Measurements from ENCODE around the gene RPL37. TPM values are rescaled to one million over a fixed set of nuclear protein-coding genes. Genes with fewer than 3 reads are reported as not detected.
A peak's percentile ranks its signal among the peaks of the same experiment; 100 is the strongest.
"Not testable (repeated sequence)": the region's sequence is repeated elsewhere in the genome, so short reads cannot be mapped to it uniquely, and the experiment has no call there.

Gene RPL37
- total and polyA plus RNA-seq, 4 donors, result 881 to 2,683 (median 1,270) TPM

GRCh38 chr5:40791715-40792139, 43.3 kb downstream of the RPL37 start:
- Histone ChIP-seq H3K9me3 (ENCODE audit: control insufficient read depth in 4 of 4, insufficient read depth in 3 of 4, low read length in 3 of 4) (peaks cover 0 to 3% (median 0%) of the 10 kb centered on the region in 4 donors), H3K27me3 (ENCODE audit: control insufficient read depth in 3 of 3, insufficient read depth in 3 of 3, low read length in 2 of 3) (no peaks in the 10 kb centered on the region), H3K4me1 (ENCODE audit: control insufficient read depth in 5 of 5, insufficient read depth in 5 of 5, low read length in 5 of 5) (peaks cover 0 to 22% (median 3%) of the 10 kb centered on the region in 5 donors), H3K4me3 (no peak overlapping the region), H3K27ac (ENCODE audit: low read depth in 1 of 2, low read length in 1 of 2) (peak overlapping the region in 1 of 2 donors; percentile 33), H3K36me3 (ENCODE audit: control insufficient read depth in 4 of 4, insufficient read depth in 4 of 4, low read length in 4 of 4) (peaks cover 0 to 7% (median under 1%) of the 10 kb centered on the region in 4 donors), H3K9ac (ENCODE audit: insufficient read depth in 1 of 2, low read length in 2 of 2) (no peak overlapping the region)
- TF ChIP-seq CTCF (IDR thresholded peaks at IDR 0.05; ENCODE audit: control extremely low read depth, extremely low read depth), result no peak
- 53 to 56% methylated on average over 3 of the region's 3 CpGs for WGBS, 2 donors
- DNase-seq, result peak in 1 of 3 donors; percentile 18
- no peak for ATAC-seq (ENCODE audit: insufficient read depth, low FRiP score)

- Histone ChIP-seq H3K4me1 (ENCODE audit: control insufficient read depth in 5 of 5, insufficient read depth in 5 of 5, low read length in 5 of 5) (peaks cover 0 to 19% (median 0%) of the 10 kb centered on the region in 5 donors), H3K36me3 (ENCODE audit: control insufficient read depth in 4 of 4, insufficient read depth in 4 of 4, low read length in 4 of 4) (peaks cover 0 to 7% (median under 1%) of the 10 kb centered on the region in 4 donors), H3K27ac (ENCODE audit: low read depth in 1 of 2, low read length in 1 of 2) (no peak overlapping the region), H3K27me3 (ENCODE audit: control insufficient read depth in 3 of 3, insufficient read depth in 3 of 3, low read length in 2 of 3) (no peaks in the 10 kb centered on the region), H3K9me3 (ENCODE audit: control insufficient read depth in 4 of 4, insufficient read depth in 3 of 4, low read length in 3 of 4) (peaks cover 0 to 3% (median 0%) of the 10 kb centered on the region in 4 donors), H3K4me3 (no peak overlapping the region), H3K9ac (ENCODE audit: insufficient read depth in 1 of 2, low read length in 2 of 2) (no peak overlapping the region)
- 47 to 63% methylated on average over 3 of the region's 3 CpGs for WGBS, 2 donors
- peak; percentile 41 for ATAC-seq (ENCODE audit: insufficient read depth, low FRiP score)
- DNase-seq, result no peak
- no peak for TF ChIP-seq CTCF (IDR thresholded peaks at IDR 0.05; ENCODE audit: control extremely low read depth, extremely low read depth)
These were observed 44.0 kb downstream of the RPL37 start for GRCh38 chr5:40790947-40791593.

GRCh38 chr5:40788941-40789340, 46.1 kb downstream of the RPL37 start:
- WGBS, 2 donors, result 98 to 99% methylated on average over 5 of the region's 5 CpGs
- not testable (repeated sequence) for H3K27ac ChIP-seq (ENCODE audit: low read depth in 1 of 2, low read length in 1 of 2)
- H3K4me1 ChIP-seq (ENCODE audit: control insufficient read depth in 5 of 5, insufficient read depth in 5 of 5, low read length in 5 of 5), result peaks cover 0 to 15% (median 0%) of the 10 kb centered on the region in 5 donors

GRCh38 chr5:40787986-40788385, 47.0 kb downstream of the RPL37 start:
- ATAC-seq (ENCODE audit: insufficient read depth, low FRiP score) (no peak), DNase-seq (no peak)
- TF ChIP-seq CTCF (IDR thresholded peaks at IDR 0.05; ENCODE audit: control extremely low read depth, extremely low read depth), result no peak
- Histone ChIP-seq H3K9ac (ENCODE audit: insufficient read depth in 1 of 2, low read length in 2 of 2) (no peak overlapping the region), H3K36me3 (ENCODE audit: control insufficient read depth in 4 of 4, insufficient read depth in 4 of 4, low read length in 4 of 4) (peaks cover 0 to 3% (median 1%) of the 10 kb centered on the region in 4 donors), H3K27ac (ENCODE audit: low read depth in 1 of 2, low read length in 1 of 2) (no peak overlapping the region), H3K27me3 (ENCODE audit: control insufficient read depth in 3 of 3, insufficient read depth in 3 of 3, low read length in 2 of 3) (no peaks in the 10 kb centered on the region), H3K4me3 (no peak overlapping the region), H3K9me3 (ENCODE audit: control insufficient read depth in 4 of 4, insufficient read depth in 3 of 4, low read length in 3 of 4) (peaks cover 0 to 3% (median 0%) of the 10 kb centered on the region in 4 donors), H3K4me1 (ENCODE audit: control insufficient read depth in 5 of 5, insufficient read depth in 5 of 5, low read length in 5 of 5) (peaks cover 0 to 15% (median 0%) of the 10 kb centered on the region in 5 donors)
- 97 to 98% methylated on average over 1 of the region's 1 CpG for WGBS, 2 donors

More at GRCh38 chr5:40788941-40789340, 46.1 kb downstream of the RPL37 start:
- not testable (repeated sequence) for H3K27me3 ChIP-seq (ENCODE audit: control insufficient read depth in 3 of 3, insufficient read depth in 3 of 3, low read length in 2 of 3); H3K36me3 ChIP-seq (ENCODE audit: control insufficient read depth in 4 of 4, insufficient read depth in 4 of 4, low read length in 4 of 4); H3K4me3 ChIP-seq; H3K9ac ChIP-seq (ENCODE audit: insufficient read depth in 1 of 2, low read length in 2 of 2); ATAC-seq (ENCODE audit: insufficient read depth, low FRiP score); DNase-seq; H3K9me3 ChIP-seq (ENCODE audit: control insufficient read depth in 4 of 4, insufficient read depth in 3 of 4, low read length in 3 of 4)

GRCh38 chr5:40786664-40787063, 48.4 kb downstream of the RPL37 start:
- peaks cover 0 to 17% (median 0%) of the 10 kb centered on the region in 5 donors for H3K4me1 ChIP-seq (ENCODE audit: control insufficient read depth in 5 of 5, insufficient read depth in 5 of 5, low read length in 5 of 5)
- not testable (repeated sequence) for ATAC-seq (ENCODE audit: insufficient read depth, low FRiP score); H3K27ac ChIP-seq (ENCODE audit: low read depth in 1 of 2, low read length in 1 of 2); DNase-seq; H3K9ac ChIP-seq (ENCODE audit: insufficient read depth in 1 of 2, low read length in 2 of 2); H3K36me3 ChIP-seq (ENCODE audit: control insufficient read depth in 4 of 4, insufficient read depth in 4 of 4, low read length in 4 of 4); H3K4me3 ChIP-seq; H3K27me3 ChIP-seq (ENCODE audit: control insufficient read depth in 3 of 3, insufficient read depth in 3 of 3, low read length in 2 of 3); H3K9me3 ChIP-seq (ENCODE audit: control insufficient read depth in 4 of 4, insufficient read depth in 3 of 4, low read length in 3 of 4)
- WGBS, 2 donors, result 95 to 98% methylated on average over 3 of the region's 3 CpGs
